Measurements from ENCODE around the gene ZNF740.

- no peak for TF ChIP-seq CTCF (IDR thresholded peaks at IDR 0.05; ENCODE audit: low read length)
- no peak for TF ChIP-seq EZH2 (IDR thresholded peaks at IDR 0.05; ENCODE audit: borderline replicate concordance, low read length)
These were observed 45.3 kb downstream of the ZNF740 start for GRCh38 chr12:53225635-53226424.
